ENCODE results near the gene LRPAP1.
"Not testable (repeated sequence)": the region's sequence is repeated elsewhere in the genome, so short reads cannot be mapped to it uniquely, and the experiment has no call there.

LRPAP1 gene

DNA sequence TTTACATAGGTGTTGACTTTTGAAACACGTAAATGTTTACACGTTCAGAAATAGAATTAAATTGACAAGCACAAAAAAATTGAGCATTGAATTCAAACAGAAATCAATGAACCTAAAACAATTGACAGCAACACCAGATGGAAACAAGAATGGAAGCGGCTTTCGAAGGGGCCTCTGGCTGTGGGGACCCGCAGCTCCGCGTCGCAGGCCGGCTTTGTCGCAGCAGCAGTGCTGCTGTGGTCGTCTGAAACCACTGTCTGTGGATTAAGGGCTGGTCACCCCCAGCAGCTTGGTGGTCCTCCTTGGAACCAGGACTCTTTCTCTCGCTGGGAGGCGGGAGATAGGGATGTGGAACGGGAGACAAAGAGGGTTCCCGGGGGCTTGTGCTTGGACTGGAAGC lies 37.4 kb upstream of the LRPAP1 start:
- H3K27me3 Mint-ChIP-seq, H3K36me3 Mint-ChIP-seq, H3K4me1 Mint-ChIP-seq, ATAC-seq, H3K27ac Mint-ChIP-seq, H3K4me3 Mint-ChIP-seq, H3K9me3 Mint-ChIP-seq: not testable (repeated sequence)

DNA sequence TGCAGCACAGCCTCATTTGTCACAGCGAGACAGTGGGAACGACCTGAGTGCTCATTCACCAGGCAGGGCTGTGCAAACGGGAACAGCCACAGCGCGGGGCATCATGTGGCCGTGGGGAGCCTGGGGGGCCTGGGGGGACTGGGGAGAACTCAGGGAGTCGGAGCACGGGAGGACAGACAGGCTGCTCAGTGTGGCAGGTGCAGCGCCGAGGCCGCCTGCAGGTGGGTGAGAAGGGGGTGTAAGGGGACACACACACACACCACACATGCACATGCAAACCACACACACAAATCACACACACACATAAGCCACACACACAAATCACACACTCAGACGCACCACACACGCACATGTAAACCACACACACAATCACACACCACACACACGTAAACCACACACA lies 34.5 kb upstream of the LRPAP1 start:
- ATAC-seq, H3K9me3 Mint-ChIP-seq, H3K27me3 Mint-ChIP-seq, H3K4me1 Mint-ChIP-seq, H3K27ac Mint-ChIP-seq, H3K36me3 Mint-ChIP-seq, H3K4me3 Mint-ChIP-seq: not testable (repeated sequence)

DNA sequence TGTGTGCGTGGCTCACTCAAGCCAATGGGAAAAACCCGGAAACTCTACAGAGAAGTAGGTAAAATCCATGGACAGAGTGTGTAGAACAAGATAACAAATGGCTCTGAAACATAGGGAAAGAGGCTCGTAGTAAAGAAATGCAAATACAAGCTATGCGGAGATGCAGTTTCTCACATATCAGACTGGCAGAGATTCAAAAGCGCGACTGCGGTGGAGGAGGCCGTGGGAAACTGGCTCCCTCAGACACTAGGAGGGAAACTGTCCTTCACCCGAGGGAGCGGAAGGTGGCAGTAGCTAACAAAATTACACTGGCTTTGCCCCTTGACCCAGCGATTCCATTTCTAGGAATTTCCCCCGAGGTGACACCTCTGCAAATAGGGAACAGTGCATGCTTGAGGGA lies 34.1 kb upstream of the LRPAP1 start:
- not testable (repeated sequence) for H3K9me3 Mint-ChIP-seq, H3K4me1 Mint-ChIP-seq, ATAC-seq, H3K27me3 Mint-ChIP-seq, H3K36me3 Mint-ChIP-seq, H3K27ac Mint-ChIP-seq, H3K4me3 Mint-ChIP-seq

DNA sequence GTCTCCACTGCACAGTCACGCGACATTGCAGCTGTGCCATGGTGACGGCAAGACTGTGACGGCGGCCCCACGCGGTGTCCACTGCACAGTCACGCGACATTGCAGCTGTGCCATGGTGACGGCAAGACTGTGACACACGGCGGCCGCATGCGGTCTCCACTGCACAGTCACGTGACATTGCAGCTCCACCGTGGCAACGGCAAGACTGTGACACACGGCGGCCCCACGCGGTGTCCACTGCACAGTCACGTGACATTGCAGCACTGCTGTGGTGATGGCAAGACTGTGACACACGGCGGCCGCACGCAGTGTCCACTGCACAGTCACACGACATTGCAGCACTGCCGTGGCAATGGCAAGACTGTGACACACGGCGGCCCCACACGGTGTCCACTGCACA lies 32.7 kb upstream of the LRPAP1 start:
- not testable (repeated sequence) for H3K4me1 Mint-ChIP-seq, ATAC-seq, H3K27ac Mint-ChIP-seq, H3K4me3 Mint-ChIP-seq, H3K27me3 Mint-ChIP-seq, H3K9me3 Mint-ChIP-seq, H3K36me3 Mint-ChIP-seq

DNA sequence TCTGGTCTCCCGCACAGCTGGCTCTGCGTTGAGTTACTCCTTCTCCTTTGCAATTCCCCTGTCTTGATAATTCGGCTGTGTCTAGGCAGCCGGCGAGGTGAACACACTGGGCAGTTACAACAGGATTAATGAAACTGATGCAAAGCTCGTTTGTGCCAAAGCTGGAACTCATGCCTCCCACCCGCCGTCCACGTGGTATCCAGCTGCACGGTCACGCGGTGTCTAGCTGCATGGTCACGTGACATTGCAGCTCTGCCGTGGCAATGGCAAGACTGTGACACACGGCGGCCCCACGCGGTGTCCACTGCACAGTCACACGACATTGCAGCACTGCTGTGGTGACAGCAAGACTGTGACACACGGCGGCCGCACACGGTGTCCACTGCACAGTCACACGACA lies 31.2 kb upstream of the LRPAP1 start:
- H3K36me3 Mint-ChIP-seq, result no peaks in the 10 kb centered on the region
- no peak overlapping the region for H3K27ac Mint-ChIP-seq
- H3K27me3 Mint-ChIP-seq, result peaks cover 9% of the 10 kb centered on the region
- no peaks in the 10 kb centered on the region for H3K4me1 Mint-ChIP-seq
- no peaks in the 10 kb centered on the region for H3K9me3 Mint-ChIP-seq
- no peak overlapping the region for H3K4me3 Mint-ChIP-seq
- no peak for ATAC-seq

DNA sequence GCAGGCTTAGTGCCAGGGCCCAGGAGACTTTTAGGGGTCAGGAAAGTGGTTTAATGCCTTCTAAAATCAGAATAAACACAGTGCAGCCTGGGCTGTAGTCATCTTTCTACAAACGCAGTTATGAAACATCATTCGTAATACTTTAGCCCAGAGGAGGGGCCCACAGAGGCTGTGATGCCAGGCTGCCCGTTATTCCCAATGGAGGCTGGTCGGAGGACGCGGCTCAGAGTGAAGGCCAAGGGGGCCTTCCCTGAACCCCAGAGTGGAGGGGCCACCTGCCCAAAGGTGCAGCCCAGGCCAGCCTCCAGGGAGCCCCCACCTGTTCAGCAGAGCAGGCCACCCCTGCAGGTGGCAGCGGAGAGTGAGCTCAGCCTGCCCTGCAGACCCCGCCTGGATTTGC lies 29.9 kb upstream of the LRPAP1 start:
- not testable (repeated sequence) for H3K4me3 Mint-ChIP-seq, H3K36me3 Mint-ChIP-seq, H3K9me3 Mint-ChIP-seq, H3K4me1 Mint-ChIP-seq, H3K27ac Mint-ChIP-seq, ATAC-seq
- H3K27me3 Mint-ChIP-seq, result peaks cover 18% of the 10 kb centered on the region

DNA sequence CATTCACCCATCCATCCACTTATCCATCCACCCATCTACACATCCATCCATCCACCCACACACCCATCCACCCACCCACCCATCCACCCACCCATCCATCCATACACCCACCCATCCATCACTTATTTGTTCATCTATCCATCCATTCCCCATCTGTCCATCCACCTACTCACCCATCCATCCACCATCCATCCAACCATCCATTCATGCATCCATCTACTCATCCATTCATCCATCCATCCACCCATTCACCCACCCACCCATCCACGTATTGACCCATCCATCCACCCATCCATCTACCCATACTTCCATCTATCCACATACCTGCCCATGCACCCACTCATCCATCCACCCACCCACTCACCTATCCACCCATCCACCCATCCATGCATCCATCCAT lies 28.2 kb upstream of the LRPAP1 start:
- not testable (repeated sequence) for H3K4me3 Mint-ChIP-seq, H3K4me1 Mint-ChIP-seq, ATAC-seq, H3K27ac Mint-ChIP-seq, H3K9me3 Mint-ChIP-seq, H3K36me3 Mint-ChIP-seq
- H3K27me3 Mint-ChIP-seq, result peaks cover 29% of the 10 kb centered on the region

DNA sequence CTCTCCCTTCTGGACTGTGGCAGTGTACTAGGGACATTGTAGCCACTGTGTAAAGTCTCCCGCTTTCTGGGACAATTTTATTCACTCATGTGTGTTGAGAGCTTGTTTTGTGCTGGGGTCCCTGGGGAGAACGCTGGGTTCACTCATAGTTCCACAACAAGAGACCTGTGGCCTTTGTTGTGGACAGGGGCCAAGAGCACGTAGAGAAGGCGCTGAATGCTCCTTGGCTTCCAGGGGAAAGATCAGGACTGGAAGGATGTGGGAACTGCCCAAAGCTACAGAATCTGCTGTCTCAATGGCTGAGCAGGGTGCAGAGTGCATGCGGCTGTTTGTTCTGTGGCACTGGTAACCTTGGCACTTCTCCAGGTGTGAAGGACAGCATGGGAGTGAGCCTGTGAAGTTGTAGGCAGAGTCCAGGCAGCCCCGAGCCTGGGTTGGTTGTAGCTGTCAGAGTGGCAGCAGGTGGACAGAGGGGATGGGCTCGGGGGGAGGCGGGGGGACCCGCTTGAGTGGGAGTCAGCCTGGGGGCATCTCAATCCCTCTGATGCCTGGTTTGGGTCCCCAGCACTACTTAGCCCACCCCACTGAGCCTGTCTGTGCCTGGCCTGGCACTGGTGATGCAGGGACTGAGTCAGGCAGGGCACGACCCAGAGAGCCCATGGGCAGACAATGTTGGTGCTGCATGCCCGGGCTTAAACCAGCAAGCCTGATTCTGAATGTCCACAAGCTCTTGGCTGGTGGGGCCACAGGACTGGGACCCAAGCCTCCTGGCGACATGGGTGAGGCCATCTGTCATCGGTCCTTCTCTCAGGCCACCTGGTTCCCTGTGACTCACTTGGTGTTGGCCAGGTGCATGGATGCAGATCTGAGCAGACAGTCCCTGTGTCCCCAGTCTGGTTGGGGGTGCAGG lies 27.4 kb upstream of the LRPAP1 start:
- not testable (repeated sequence) for H3K9me3 Mint-ChIP-seq, H3K36me3 Mint-ChIP-seq, H3K4me1 Mint-ChIP-seq, H3K27ac Mint-ChIP-seq, H3K4me3 Mint-ChIP-seq, ATAC-seq
- peaks cover 33% of the 10 kb centered on the region for H3K27me3 Mint-ChIP-seq

DNA sequence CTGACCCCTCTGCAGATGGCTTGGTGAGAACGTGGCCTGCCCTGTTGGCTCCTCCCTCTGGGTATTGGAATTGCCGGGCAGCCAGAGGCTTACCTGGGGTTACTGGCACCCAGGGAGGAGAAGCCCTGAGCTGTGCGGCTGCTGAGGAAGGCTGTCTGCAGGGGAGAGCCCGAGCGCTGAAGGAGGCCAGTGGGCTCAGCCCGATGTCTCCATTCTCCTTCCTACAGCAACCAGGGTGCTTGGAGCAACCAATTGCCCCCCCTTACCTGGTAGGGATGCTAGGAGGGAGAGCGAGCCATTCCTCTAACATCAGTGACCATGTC lies 26.3 kb upstream of the LRPAP1 start:
- H3K4me1 Mint-ChIP-seq, H3K4me3 Mint-ChIP-seq, H3K36me3 Mint-ChIP-seq, H3K9me3 Mint-ChIP-seq, H3K27ac Mint-ChIP-seq, ATAC-seq: not testable (repeated sequence)
- H3K27me3 Mint-ChIP-seq, result peaks cover 33% of the 10 kb centered on the region

GRCh38 chr4:3557676-3558513 lies 25.7 kb upstream of the LRPAP1 start:
- not testable (repeated sequence) for H3K27ac Mint-ChIP-seq, H3K36me3 Mint-ChIP-seq, H3K9me3 Mint-ChIP-seq, H3K4me1 Mint-ChIP-seq, ATAC-seq, H3K4me3 Mint-ChIP-seq
- H3K27me3 Mint-ChIP-seq, result peaks cover 33% of the 10 kb centered on the region

DNA sequence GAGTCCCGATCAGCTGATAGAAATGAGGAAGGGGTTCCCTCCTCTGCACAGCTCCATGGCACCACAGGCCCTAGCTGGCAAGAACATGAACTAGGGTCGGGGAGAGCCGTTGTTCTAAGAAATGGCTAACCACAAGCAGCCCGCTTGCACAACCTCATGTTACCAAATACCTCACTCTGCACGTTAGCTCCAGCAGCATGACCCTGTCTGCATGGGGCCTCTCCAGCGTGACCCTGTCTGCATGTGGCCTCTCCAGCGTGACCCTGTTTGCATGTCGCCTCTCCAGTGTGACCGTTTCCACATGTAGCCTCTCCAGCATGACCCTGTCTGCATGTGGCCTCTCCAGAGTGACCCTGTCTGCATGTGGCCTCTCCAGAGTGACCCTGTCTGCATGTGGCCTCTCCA lies 24.9 kb upstream of the LRPAP1 start:
- ATAC-seq, H3K27ac Mint-ChIP-seq, H3K36me3 Mint-ChIP-seq, H3K4me1 Mint-ChIP-seq, H3K4me3 Mint-ChIP-seq, H3K9me3 Mint-ChIP-seq: not testable (repeated sequence)
- H3K27me3 Mint-ChIP-seq, result peaks cover 33% of the 10 kb centered on the region

DNA sequence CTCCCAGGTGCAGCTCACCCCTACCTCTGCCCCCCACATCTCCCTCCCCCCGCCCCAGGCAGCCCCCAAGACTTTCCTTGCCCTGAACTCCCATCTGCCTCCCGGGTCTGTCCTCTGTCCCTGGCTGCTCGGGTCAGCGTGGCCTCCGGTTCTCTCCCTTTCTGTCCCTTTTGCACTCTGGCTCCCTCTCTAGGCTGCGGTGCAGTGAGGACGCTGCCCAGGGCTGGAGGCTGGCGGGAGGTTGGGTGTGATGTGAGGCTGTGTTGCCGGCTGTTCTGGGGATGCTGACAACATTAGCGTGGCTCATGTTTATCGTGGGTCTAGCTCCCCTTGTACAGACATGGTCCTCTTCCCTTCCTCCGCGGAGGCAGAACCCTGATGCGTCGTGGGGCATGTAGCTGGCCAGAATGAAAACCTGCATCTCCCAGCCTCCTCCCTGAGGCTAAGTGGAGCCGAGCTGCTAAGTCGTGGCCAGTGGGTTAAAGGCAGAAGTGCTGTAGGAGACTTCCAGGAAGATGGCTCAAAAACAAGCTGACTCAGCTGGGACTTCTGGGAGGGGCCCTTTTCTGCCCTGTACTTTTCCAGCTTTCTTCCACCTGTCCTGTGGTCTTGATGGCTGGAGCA lies 24.1 kb upstream of the LRPAP1 start:
- H3K4me3 Mint-ChIP-seq, H3K9me3 Mint-ChIP-seq, H3K36me3 Mint-ChIP-seq, H3K4me1 Mint-ChIP-seq, ATAC-seq, H3K27ac Mint-ChIP-seq: not testable (repeated sequence)
- peaks cover 33% of the 10 kb centered on the region for H3K27me3 Mint-ChIP-seq

DNA sequence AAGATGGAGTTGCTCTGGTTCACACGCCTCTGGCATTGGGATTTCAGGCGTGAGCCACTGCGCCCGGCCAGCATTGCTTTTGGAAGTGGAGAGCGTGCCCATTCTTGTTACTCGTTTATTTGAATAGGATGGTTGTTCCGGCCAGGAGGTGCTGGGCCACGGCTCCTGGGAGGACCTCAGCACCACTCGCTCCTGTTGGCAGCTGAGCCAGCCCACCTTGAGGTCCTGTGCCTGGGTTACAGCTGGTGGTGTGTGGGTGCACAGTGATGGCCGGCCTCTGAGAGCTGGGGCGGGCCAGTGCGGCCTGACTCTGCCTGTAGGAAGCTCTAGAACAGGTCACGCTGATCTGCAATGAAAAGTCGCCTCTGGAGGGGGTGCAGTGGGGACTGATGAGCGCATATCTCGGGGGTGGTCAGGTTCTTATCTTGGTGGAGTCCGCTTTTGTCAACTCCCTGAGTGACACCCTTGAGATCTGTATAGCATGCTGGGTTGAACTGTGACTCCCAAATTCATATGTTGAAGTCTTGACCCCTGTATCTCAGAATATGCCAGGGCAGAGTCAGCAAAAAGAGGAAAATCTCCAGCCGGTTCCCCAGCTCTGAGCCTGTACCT lies 23.3 kb upstream of the LRPAP1 start:
- not testable (repeated sequence) for H3K4me1 Mint-ChIP-seq, H3K27ac Mint-ChIP-seq, H3K9me3 Mint-ChIP-seq, ATAC-seq, H3K4me3 Mint-ChIP-seq, H3K36me3 Mint-ChIP-seq
- H3K27me3 Mint-ChIP-seq, result peaks cover 29% of the 10 kb centered on the region

- H3K9me3 Mint-ChIP-seq, H3K4me3 Mint-ChIP-seq, H3K36me3 Mint-ChIP-seq, H3K27ac Mint-ChIP-seq, ATAC-seq, H3K4me1 Mint-ChIP-seq: not testable (repeated sequence)
- peaks cover 12% of the 10 kb centered on the region for H3K27me3 Mint-ChIP-seq
Measured at GRCh38 chr4:3551366-3551765, 19.1 kb upstream of the LRPAP1 start.

- H3K27ac Mint-ChIP-seq, H3K4me3 Mint-ChIP-seq, H3K9me3 Mint-ChIP-seq, H3K4me1 Mint-ChIP-seq, H3K36me3 Mint-ChIP-seq, ATAC-seq, H3K27me3 Mint-ChIP-seq: not testable (repeated sequence)
Measured at GRCh38 chr4:3550792-3551325, 18.6 kb upstream of the LRPAP1 start.
